Activated CD8-positive, alpha-beta T cell treated with anti-CD3 and anti-CD28 coated beads, Interleukin-2, amount 10 ng/mL, durations not matched to agents 7 days and 5 days (primary cell): ENCODE results near the gene SPRR4. TPM values are rescaled to one million over a fixed set of nuclear protein-coding genes. Genes with fewer than 3 reads are reported as not detected.

Experiments
- ATAC-seq: fragments of 150-1000 bp; cut with Tn5 transposase; one replicate; pipeline ENCODE4 v1.10.0; 2021; ENCODE audit warnings: moderate library complexity
- CTCF ChIA-PET: fragments of 350-600 bp; sonication (Branson Sonifier 250); formaldehyde crosslinking; loops from one replicate; lab custom pipeline; 2021; ENCODE audit warnings: antibody characterized with exemption; lab: Charles Lee
- POLR2A ChIA-PET: fragments of 350-600 bp; sonication (Branson Sonifier 250); formaldehyde crosslinking; loops from one replicate; lab custom pipeline; 2021; ENCODE audit warnings: antibody characterized with exemption; lab: Charles Lee
- DNase-seq: peaks from one replicate; pipeline ENCODE4 v3.0.0-alpha.2; 2020
- H3K27ac Mint-ChIP-seq: one replicate; pipeline ENCODE4 v1.8.0; 2021; ENCODE audit warnings: mild to moderate bottlenecking, mixed read lengths
- H3K27me3 Mint-ChIP-seq: one replicate; pipeline ENCODE4 v1.8.0; 2021; ENCODE audit warnings: low read depth, mixed read lengths
- H3K36me3 Mint-ChIP-seq: one replicate; pipeline ENCODE4 v1.8.0; 2021; ENCODE audit warnings: low read depth, mixed read lengths
- H3K4me1 Mint-ChIP-seq: one replicate; pipeline ENCODE4 v1.8.0; 2021; ENCODE audit warnings: low read depth, mixed read lengths
- H3K4me3 Mint-ChIP-seq: one replicate; pipeline ENCODE4 v1.8.0; 2021; ENCODE audit warnings: mild to moderate bottlenecking, mixed read lengths
- H3K9me3 Mint-ChIP-seq: one replicate; pipeline ENCODE4 v1.8.0; 2022; ENCODE audit warnings: mixed read lengths; ENCODE audit not compliant: insufficient read depth
- total RNA-seq, 2 experiments: library from RNA; stranded (reverse); gene quantifications; one replicate each; pipeline ENCODE4 v1.2.3, GENCODE V29; 2021

Gene SPRR4
- total RNA-seq, 2 experiments from 2014 or later, result not detected

GRCh38 chr1:152969036-152969435, 1.4 kb upstream of the SPRR4 start:
- ATAC-seq (no peak), DNase-seq (no peak)
- Mint-ChIP-seq H3K27ac (no peak overlapping the region), H3K36me3 (no peaks in the 10 kb centered on the region), H3K9me3 (no peaks in the 10 kb centered on the region), H3K27me3 (no peaks in the 10 kb centered on the region), H3K4me1 (no peaks in the 10 kb centered on the region), H3K4me3 (no peak overlapping the region)
- ChIA-PET POLR2A (no interaction called here), CTCF (no interaction called here)

DNA sequence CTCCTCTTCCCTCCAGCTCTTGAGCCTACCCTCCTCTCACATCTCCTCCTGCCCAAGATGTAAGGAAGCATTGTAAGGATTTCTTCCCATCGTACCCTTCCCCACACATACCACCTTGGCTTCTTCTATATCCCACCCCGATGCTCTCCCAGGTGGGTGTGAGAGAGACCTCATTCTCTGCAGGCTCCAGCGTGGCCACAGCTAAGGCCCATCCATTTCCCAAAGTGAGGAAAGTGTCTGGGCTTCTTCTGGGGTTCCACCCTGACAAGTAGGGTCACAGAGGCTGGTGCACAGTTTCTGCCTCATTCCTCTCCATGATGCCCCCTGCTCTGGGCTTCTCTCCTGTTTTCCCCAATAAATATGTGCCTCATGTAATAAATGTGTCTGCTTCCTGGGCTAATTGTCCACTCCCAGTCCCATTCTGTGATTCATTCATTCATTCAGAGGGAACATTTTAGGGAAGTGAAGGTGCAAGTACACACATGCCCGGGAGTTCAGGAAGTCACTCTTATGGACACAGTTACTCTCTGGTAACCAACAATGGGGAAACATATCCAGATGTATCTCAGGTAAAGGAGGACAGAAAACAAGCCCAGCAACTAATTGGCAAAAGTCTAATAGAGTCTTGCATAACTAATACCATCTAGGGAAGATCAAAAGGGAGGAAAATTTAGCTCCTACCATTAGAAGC, 1.9 kb downstream of the SPRR4 start:
- H3K36me3 Mint-ChIP-seq, result no peaks in the 10 kb centered on the region
- ChIA-PET POLR2A (no interaction called here), CTCF (no interaction called here)
- H3K9me3 Mint-ChIP-seq, result no peaks in the 10 kb centered on the region
- H3K4me1 Mint-ChIP-seq, result no peaks in the 10 kb centered on the region
- no peak overlapping the region for H3K27ac Mint-ChIP-seq
- no peak for ATAC-seq
- H3K27me3 Mint-ChIP-seq, result no peaks in the 10 kb centered on the region
- DNase-seq, result no peak
- no peak overlapping the region for H3K4me3 Mint-ChIP-seq

GRCh38 chr1:152976688-152977087, 6.2 kb downstream of the SPRR4 start:
- no peaks in the 10 kb centered on the region for H3K9me3 Mint-ChIP-seq
- CTCF ChIA-PET, result no interaction called here
- H3K27ac Mint-ChIP-seq, result no peak overlapping the region
- DNase-seq, result no peak
- H3K4me1 Mint-ChIP-seq, result no peaks in the 10 kb centered on the region
- H3K27me3 Mint-ChIP-seq, result no peaks in the 10 kb centered on the region
- POLR2A ChIA-PET, result no interaction called here
- H3K36me3 Mint-ChIP-seq, result no peaks in the 10 kb centered on the region
- no peak for ATAC-seq
- H3K4me3 Mint-ChIP-seq, result no peak overlapping the region

GRCh38 chr1:152977614-152978013, 7.2 kb downstream of the SPRR4 start:
- DNase-seq, result no peak
- H3K27me3 Mint-ChIP-seq, result no peaks in the 10 kb centered on the region
- ChIA-PET CTCF (no interaction called here), POLR2A (no interaction called here)
- no peaks in the 10 kb centered on the region for H3K9me3 Mint-ChIP-seq
- no peaks in the 10 kb centered on the region for H3K36me3 Mint-ChIP-seq
- H3K27ac Mint-ChIP-seq, result no peak overlapping the region
- no peak overlapping the region for H3K4me3 Mint-ChIP-seq
- no peak for ATAC-seq
- H3K4me1 Mint-ChIP-seq, result no peaks in the 10 kb centered on the region

DNA sequence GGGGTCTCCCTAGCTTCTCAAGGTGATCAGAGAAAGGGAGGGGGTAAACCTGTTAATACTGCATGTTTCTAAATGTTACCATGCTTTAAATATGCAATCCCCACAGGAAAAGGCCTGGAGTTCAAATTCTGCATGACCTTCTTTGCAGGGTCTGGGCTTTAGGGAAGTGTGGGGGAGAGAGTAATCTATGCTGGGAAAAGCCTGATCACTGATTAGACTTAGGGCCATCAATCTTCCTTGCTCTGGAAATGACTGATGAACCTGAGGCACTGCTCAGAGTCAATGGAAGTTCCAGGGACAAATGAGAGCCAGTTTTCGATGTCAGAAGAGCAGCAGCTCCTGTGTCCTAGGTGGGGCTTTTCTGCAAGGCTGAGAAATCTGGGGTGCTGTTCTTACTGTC, 10.2 kb downstream of the SPRR4 start:
- CTCF ChIA-PET, result no interaction called here
- Mint-ChIP-seq H3K4me3 (no peak overlapping the region), H3K9me3 (no peaks in the 10 kb centered on the region), H3K27ac (no peak overlapping the region), H3K36me3 (no peaks in the 10 kb centered on the region), H3K27me3 (no peaks in the 10 kb centered on the region), H3K4me1 (no peaks in the 10 kb centered on the region)
- no peak for ATAC-seq
- POLR2A ChIA-PET, result no interaction called here
- DNase-seq, result no peak

GRCh38 chr1:152981146-152981871, 10.9 kb downstream of the SPRR4 start:
- ChIA-PET POLR2A (no interaction called here), CTCF (no interaction called here)
- DNase-seq (no peak), ATAC-seq (no peak)
- H3K27ac Mint-ChIP-seq, result no peak overlapping the region
- H3K36me3 Mint-ChIP-seq, result no peaks in the 10 kb centered on the region
- H3K4me3 Mint-ChIP-seq, result no peak overlapping the region
- H3K9me3 Mint-ChIP-seq, result no peaks in the 10 kb centered on the region
- peaks cover 3% of the 10 kb centered on the region for H3K27me3 Mint-ChIP-seq
- H3K4me1 Mint-ChIP-seq, result no peaks in the 10 kb centered on the region

- ChIA-PET CTCF (no interaction called here), POLR2A (no interaction called here)
- H3K27ac Mint-ChIP-seq, result no peak overlapping the region
- DNase-seq (no peak), ATAC-seq (no peak)
- H3K4me3 Mint-ChIP-seq, result no peak overlapping the region
- H3K36me3 Mint-ChIP-seq, result no peaks in the 10 kb centered on the region
- peaks cover 5% of the 10 kb centered on the region for H3K27me3 Mint-ChIP-seq
- H3K9me3 Mint-ChIP-seq, result no peaks in the 10 kb centered on the region
- H3K4me1 Mint-ChIP-seq, result no peaks in the 10 kb centered on the region
These were observed 11.6 kb downstream of the SPRR4 start for GRCh38 chr1:152982076-152982475.

GRCh38 chr1:152983234-152983633, 12.8 kb downstream of the SPRR4 start:
- Mint-ChIP-seq H3K36me3 (no peaks in the 10 kb centered on the region), H3K4me1 (no peaks in the 10 kb centered on the region), H3K27me3 (peaks cover 8% of the 10 kb centered on the region), H3K9me3 (no peaks in the 10 kb centered on the region), H3K27ac (no peak overlapping the region), H3K4me3 (no peak overlapping the region)
- ATAC-seq, result no peak
- DNase-seq, result no peak
- CTCF ChIA-PET, result no interaction called here
- POLR2A ChIA-PET, result no interaction called here

- H3K4me3 Mint-ChIP-seq, result no peak within 1 kb of the TSS
- no peak within 1 kb of the TSS for H3K27ac Mint-ChIP-seq
- no peaks in the 10 kb centered on the region for H3K4me1 Mint-ChIP-seq
- ATAC-seq, result no peak
- CTCF ChIA-PET, result no interaction called here
- no peak for DNase-seq
- H3K9me3 Mint-ChIP-seq, result no peaks in the 10 kb centered on the region
- POLR2A ChIA-PET, result no interaction called here
- H3K36me3 Mint-ChIP-seq, result no peaks in the 10 kb centered on the region
- peaks cover 8% of the 10 kb centered on the region for H3K27me3 Mint-ChIP-seq
These were observed 13.3 kb downstream of the SPRR4 start, which contains the start of gene SPRR1A for GRCh38 chr1:152983743-152984142. SPRR1A (plus strand) TSS chr1:152984081; CDS start chr1:152985231, 1,150 bp downstream.

GRCh38 chr1:152986578-152986977, 16.1 kb downstream of the SPRR4 start:
- ChIA-PET POLR2A (no interaction called here), CTCF (no interaction called here)
- no peak overlapping the region for H3K27ac Mint-ChIP-seq
- H3K9me3 Mint-ChIP-seq, result no peaks in the 10 kb centered on the region
- H3K4me3 Mint-ChIP-seq, result no peak overlapping the region
- no peaks in the 10 kb centered on the region for H3K4me1 Mint-ChIP-seq
- DNase-seq, result no peak
- no peak for ATAC-seq
- peaks cover 9% of the 10 kb centered on the region for H3K27me3 Mint-ChIP-seq
- H3K36me3 Mint-ChIP-seq, result no peaks in the 10 kb centered on the region

- Mint-ChIP-seq H3K4me1 (no peaks in the 10 kb centered on the region), H3K9me3 (no peaks in the 10 kb centered on the region), H3K4me3 (no peak overlapping the region), H3K27me3 (peaks cover 9% of the 10 kb centered on the region), H3K27ac (no peak overlapping the region), H3K36me3 (no peaks in the 10 kb centered on the region)
- DNase-seq, result no peak
- POLR2A ChIA-PET, result no interaction called here
- no peak for ATAC-seq
- CTCF ChIA-PET, result no interaction called here
These were observed 22.7 kb downstream of the SPRR4 start for GRCh38 chr1:152993186-152993585.

DNA sequence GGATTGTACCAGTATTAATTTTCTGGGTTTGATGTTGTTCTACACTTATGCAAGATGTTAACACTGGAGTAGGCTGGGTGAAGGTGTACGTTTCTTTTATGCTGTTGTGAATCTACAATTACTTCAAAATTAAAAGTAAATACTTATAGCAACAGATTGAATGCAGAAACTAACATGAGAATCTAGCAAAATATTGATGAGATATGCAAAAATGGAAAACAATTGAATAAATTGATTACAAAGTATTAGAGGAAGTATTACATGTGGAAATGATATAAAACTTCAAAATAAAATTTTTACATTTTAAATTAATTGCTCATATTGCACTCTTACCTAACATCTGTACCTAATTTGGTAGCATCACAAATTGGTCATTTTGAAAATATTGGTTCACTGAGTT, 25.4 kb downstream of the SPRR4 start:
- H3K4me1 Mint-ChIP-seq, result no peaks in the 10 kb centered on the region
- ATAC-seq, result no peak
- H3K9me3 Mint-ChIP-seq, result no peaks in the 10 kb centered on the region
- no peaks in the 10 kb centered on the region for H3K36me3 Mint-ChIP-seq
- no peak for DNase-seq
- H3K27ac Mint-ChIP-seq, result no peak overlapping the region
- H3K27me3 Mint-ChIP-seq, result peaks cover 10% of the 10 kb centered on the region
- POLR2A ChIA-PET, result no interaction called here
- H3K4me3 Mint-ChIP-seq, result no peak overlapping the region
- CTCF ChIA-PET, result no interaction called here
